ENCODE measurements around the gene RIT2. TPM values are rescaled to one million over a fixed set of nuclear protein-coding genes. Genes with fewer than 3 reads are reported as not detected.

Gene RIT2
- total and polyA plus RNA-seq, 7 donors: not detected

GRCh38 chr18:42736074-42736473, 379.4 kb downstream of the RIT2 start:
- Histone ChIP-seq H3K9me3 (no peaks in the 10 kb centered on the region), H3K4me3 (no peak overlapping the region), H3K4me1 (no peaks in the 10 kb centered on the region), H3K27ac (no peak overlapping the region), H3K36me3 (ENCODE audit: insufficient read depth in 1 of 2, low read depth in 1 of 2) (no peaks in the 10 kb centered on the region), H3K27me3 (ENCODE audit: insufficient read depth in 3 of 3, low read length in 2 of 3) (no peaks in the 10 kb centered on the region)
- WGBS, 3 donors: 53 to 71% (median 57%) methylated on average over 1 of the region's 1 CpG
- DNase-seq (no peak), ATAC-seq (no peak)
- intact Hi-C loops (cut with DNase I): no loop called here
- TF ChIP-seq CTCF (IDR thresholded peaks at IDR 0.05): no peak

GRCh38 chr18:42734520-42734919, 381.0 kb downstream of the RIT2 start:
- no peak overlapping the region for H3K27ac ChIP-seq
- no peak for TF ChIP-seq CTCF (IDR thresholded peaks at IDR 0.05)
- ATAC-seq: no peak
- no peaks in the 10 kb centered on the region for H3K9me3 ChIP-seq
- H3K4me1 ChIP-seq: no peaks in the 10 kb centered on the region
- H3K36me3 ChIP-seq (ENCODE audit: insufficient read depth in 1 of 2, low read depth in 1 of 2): no peaks in the 10 kb centered on the region
- DNase-seq: no peak
- no peak overlapping the region for H3K4me3 ChIP-seq
- no peaks in the 10 kb centered on the region for H3K27me3 ChIP-seq (ENCODE audit: insufficient read depth in 3 of 3, low read length in 2 of 3)
- intact Hi-C loops (cut with DNase I): no loop called here
- whole genome bisulfite sequencing, 3 donors: 79 to 88% (median 83%) methylated on average over 3 of the region's 3 CpGs

- Histone ChIP-seq H3K36me3 (ENCODE audit: insufficient read depth in 1 of 2, low read depth in 1 of 2) (no peaks in the 10 kb centered on the region), H3K9me3 (no peaks in the 10 kb centered on the region), H3K27me3 (ENCODE audit: insufficient read depth in 3 of 3, low read length in 2 of 3) (no peaks in the 10 kb centered on the region), H3K4me3 (no peak overlapping the region), H3K4me1 (no peaks in the 10 kb centered on the region), H3K27ac (no peak overlapping the region)
- TF ChIP-seq CTCF (IDR thresholded peaks at IDR 0.05): no peak
- intact Hi-C loops (cut with DNase I): no loop called here
- ATAC-seq (no peak), DNase-seq (no peak)
- 45 to 50% (median 50%) methylated on average over 1 of the region's 1 CpG for WGBS, 3 donors
These were observed 385.2 kb downstream of the RIT2 start for GRCh38 chr18:42730272-42730671.

GRCh38 chr18:42719221-42719620, 396.3 kb downstream of the RIT2 start:
- H3K4me3 ChIP-seq: no peak overlapping the region
- H3K27ac ChIP-seq: no peak overlapping the region
- DNase-seq: no peak
- intact Hi-C loops (cut with DNase I): no loop called here
- no peaks in the 10 kb centered on the region for H3K27me3 ChIP-seq (ENCODE audit: insufficient read depth in 3 of 3, low read length in 2 of 3)
- no peaks in the 10 kb centered on the region for H3K9me3 ChIP-seq
- TF ChIP-seq CTCF (IDR thresholded peaks at IDR 0.05): no peak
- no peaks in the 10 kb centered on the region for H3K36me3 ChIP-seq (ENCODE audit: insufficient read depth in 1 of 2, low read depth in 1 of 2)
- 37 to 55% (median 44%) methylated on average over 6 of the region's 6 CpGs for WGBS, 3 donors
- ATAC-seq: no peak
- H3K4me1 ChIP-seq: no peaks in the 10 kb centered on the region

- Histone ChIP-seq H3K27ac (no peak overlapping the region), H3K27me3 (ENCODE audit: insufficient read depth in 3 of 3, low read length in 2 of 3) (no peaks in the 10 kb centered on the region), H3K9me3 (no peaks in the 10 kb centered on the region), H3K36me3 (ENCODE audit: insufficient read depth in 1 of 2, low read depth in 1 of 2) (no peaks in the 10 kb centered on the region), H3K4me1 (no peaks in the 10 kb centered on the region), H3K4me3 (no peak overlapping the region)
- intact Hi-C loops (cut with DNase I): no loop called here
- no peak for TF ChIP-seq CTCF (IDR thresholded peaks at IDR 0.05)
- ATAC-seq: no peak
- no peak for DNase-seq
- WGBS, 3 donors: 67 to 81% (median 77%) methylated on average over 1 of the region's 1 CpG
These were observed 403.4 kb downstream of the RIT2 start for GRCh38 chr18:42712065-42712464.

Measured in psoas muscle (tissue), 8 donors.